Lower lobe of right lung (tissue), 2 donors: ENCODE data around the gene TOMM20. TPM values are rescaled to one million over a fixed set of nuclear protein-coding genes. Genes with fewer than 3 reads are reported as not detected.
"Not testable (repeated sequence)": the region's sequence is repeated elsewhere in the genome, so short reads cannot be mapped to it uniquely, and the experiment has no call there.

Source experiments
- ATAC-seq, 2 donors: fragments of 200-7000 bp; cut with Tn5 transposase; one replicate each; pipeline ENCODE4 v1.9.1; 2020 to 2022; ENCODE audit warnings: mild to moderate bottlenecking in 2 of 2, moderate library complexity in 2 of 2
- DNase-seq: peaks from one replicate; pipeline ENCODE4 v3.0.0-alpha.2; 2020
- H3K27ac ChIP-seq: fragments of 200-600 bp; one replicate; pipeline ENCODE4 v1.8.0; 2022
- H3K27me3 ChIP-seq: fragments of 200-600 bp; one replicate; pipeline ENCODE4 v1.8.0; 2022; ENCODE audit warnings: low read depth
- H3K36me3 ChIP-seq: fragments of 200-600 bp; one replicate; pipeline ENCODE4 v1.8.0; 2022; ENCODE audit warnings: mild to moderate bottlenecking
- H3K4me1 ChIP-seq: fragments of 200-600 bp; one replicate; pipeline ENCODE4 v1.8.0; 2022
- H3K4me3 ChIP-seq: fragments of 200-600 bp; one replicate; pipeline ENCODE4 v1.8.0; 2022; ENCODE audit warnings: mild to moderate bottlenecking
- H3K9me3 ChIP-seq: fragments of 200-600 bp; one replicate; pipeline ENCODE4 v1.8.0; 2022
- intact Hi-C: fragments of 100-400 bp; cut with DNase I; formaldehyde crosslinking; loops from one replicate; pipeline ENCODE4 v1.11.0; 2022
- total RNA-seq: library from RNA; stranded (reverse); fragmentation: NEBNext Ultra II Directional; extraction: Animal tissue kit (Norgen Biotek cat#: 25700); gene quantifications from one replicate; pipeline ENCODE4 v1.2.1, GENCODE V29; 2021
- TF ChIP-seq, protein P1 (sequence below): fragments of 200-600 bp; IDR thresholded peaks from one replicate; pipeline ENCODE4 v1.8.0; 2022; ENCODE audit warnings: antibody characterized with exemption, mild to moderate bottlenecking
- donor health status: DM: no; HTN: yes; CAD: no; lungs with severe emphysema.

Gene TOMM20
- total RNA-seq, 1 donor from 2014 or later, result 88.4 TPM

- peak; percentile 94 for DNase-seq
- peak; percentile 99 for ATAC-seq
- TF ChIP-seq, protein P1, sequence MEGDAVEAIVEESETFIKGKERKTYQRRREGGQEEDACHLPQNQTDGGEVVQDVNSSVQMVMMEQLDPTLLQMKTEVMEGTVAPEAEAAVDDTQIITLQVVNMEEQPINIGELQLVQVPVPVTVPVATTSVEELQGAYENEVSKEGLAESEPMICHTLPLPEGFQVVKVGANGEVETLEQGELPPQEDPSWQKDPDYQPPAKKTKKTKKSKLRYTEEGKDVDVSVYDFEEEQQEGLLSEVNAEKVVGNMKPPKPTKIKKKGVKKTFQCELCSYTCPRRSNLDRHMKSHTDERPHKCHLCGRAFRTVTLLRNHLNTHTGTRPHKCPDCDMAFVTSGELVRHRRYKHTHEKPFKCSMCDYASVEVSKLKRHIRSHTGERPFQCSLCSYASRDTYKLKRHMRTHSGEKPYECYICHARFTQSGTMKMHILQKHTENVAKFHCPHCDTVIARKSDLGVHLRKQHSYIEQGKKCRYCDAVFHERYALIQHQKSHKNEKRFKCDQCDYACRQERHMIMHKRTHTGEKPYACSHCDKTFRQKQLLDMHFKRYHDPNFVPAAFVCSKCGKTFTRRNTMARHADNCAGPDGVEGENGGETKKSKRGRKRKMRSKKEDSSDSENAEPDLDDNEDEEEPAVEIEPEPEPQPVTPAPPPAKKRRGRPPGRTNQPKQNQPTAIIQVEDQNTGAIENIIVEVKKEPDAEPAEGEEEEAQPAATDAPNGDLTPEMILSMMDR, result no peak
- peak within 1 kb of the TSS; percentile 95 for H3K27ac ChIP-seq
- intact Hi-C loops, result no loop called here
- peaks cover 39% of the 10 kb centered on the region for H3K36me3 ChIP-seq
- H3K4me1 ChIP-seq, result peaks cover 36% of the 10 kb centered on the region
- peak within 1 kb of the TSS; percentile 87 for H3K4me3 ChIP-seq
- H3K9me3 ChIP-seq, result no peaks in the 10 kb centered on the region
- no peaks in the 10 kb centered on the region for H3K27me3 ChIP-seq
Measured at GRCh38 chr1:235160957-235161684, 32.5 kb upstream of the TOMM20 start, which contains the start of gene RBM34. TSS of gene RBM34 (minus strand) at chr1:235161250. CDS start at chr1:235161226, 24 bp downstream.

DNA sequence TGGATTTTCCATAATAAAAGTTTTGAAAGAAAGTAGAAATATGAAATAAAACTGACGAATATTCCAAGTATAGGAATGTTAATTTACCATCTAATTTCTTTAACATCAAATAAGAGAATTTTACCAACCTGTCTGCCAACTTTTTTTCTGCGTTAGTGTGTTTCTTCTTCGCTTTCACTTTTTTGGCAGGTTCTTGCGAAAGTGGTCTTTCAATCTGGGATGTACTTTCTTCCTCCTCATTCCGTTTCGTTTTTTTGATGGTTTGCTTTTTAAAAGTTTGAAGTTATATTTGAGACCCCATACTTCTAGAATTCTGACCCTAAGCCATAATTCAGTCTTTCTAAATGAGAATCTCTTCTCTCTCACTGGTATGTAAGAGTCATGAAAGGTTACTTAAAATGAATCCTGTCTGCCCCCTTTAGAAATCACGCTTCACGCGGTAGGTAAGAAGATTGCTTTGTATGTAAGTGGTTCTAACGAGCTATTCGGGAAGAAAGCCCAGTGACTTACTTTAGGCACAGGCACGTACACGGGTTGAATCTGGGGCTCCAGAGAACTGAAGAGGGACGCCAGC is 31.8 kb upstream of the TOMM20 start:
- Histone ChIP-seq H3K36me3 (peaks cover 43% of the 10 kb centered on the region), H3K4me1 (peaks cover 36% of the 10 kb centered on the region), H3K27me3 (no peaks in the 10 kb centered on the region), H3K4me3 (peak overlapping the region; percentile 87), H3K27ac (peak overlapping the region; percentile 95), H3K9me3 (no peaks in the 10 kb centered on the region)
- TF ChIP-seq, protein P1, result no peak
- intact Hi-C loops, result no loop called here
- ATAC-seq (peak; percentile 54 to 73), DNase-seq (no peak)

DNA sequence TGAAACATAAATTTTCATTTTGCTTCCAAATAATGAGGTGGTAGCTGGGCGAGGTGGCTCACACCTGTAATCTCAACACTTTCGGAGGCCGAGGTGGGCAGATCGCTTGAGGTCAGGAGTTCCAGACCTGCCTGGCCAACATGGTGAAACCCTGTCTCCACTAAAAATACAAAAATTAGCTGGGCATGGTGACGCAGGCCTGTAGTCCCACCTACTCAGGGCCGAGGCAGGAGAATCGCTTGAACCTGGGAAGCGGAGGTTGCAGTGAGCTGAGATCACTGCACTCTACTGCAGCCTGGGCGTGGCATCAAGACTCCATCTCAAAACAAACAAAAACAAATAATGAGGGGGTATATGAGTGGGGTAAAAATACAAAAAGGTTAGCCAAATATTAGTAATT is 31.3 kb upstream of the TOMM20 start:
- DNase-seq, H3K9me3 ChIP-seq, H3K27ac ChIP-seq, H3K27me3 ChIP-seq, ATAC-seq, intact Hi-C loops: not testable (repeated sequence)
- peaks cover 36% of the 10 kb centered on the region for H3K4me1 ChIP-seq
- peak overlapping the region; percentile 87 for H3K4me3 ChIP-seq
- peaks cover 48% of the 10 kb centered on the region for H3K36me3 ChIP-seq

- H3K4me3 ChIP-seq, H3K27me3 ChIP-seq, H3K27ac ChIP-seq, intact Hi-C loops, DNase-seq, ATAC-seq, H3K9me3 ChIP-seq: not testable (repeated sequence)
- peaks cover 55% of the 10 kb centered on the region for H3K36me3 ChIP-seq
- H3K4me1 ChIP-seq, result peaks cover 36% of the 10 kb centered on the region
Measured at GRCh38 chr1:235159284-235159683, 30.6 kb upstream of the TOMM20 start.

- H3K4me1 ChIP-seq, result peaks cover 36% of the 10 kb centered on the region
- H3K27me3 ChIP-seq, result no peaks in the 10 kb centered on the region
- no peak overlapping the region for H3K27ac ChIP-seq
- H3K36me3 ChIP-seq, result peaks cover 61% of the 10 kb centered on the region
- no peak for ATAC-seq
- H3K9me3 ChIP-seq, result no peaks in the 10 kb centered on the region
- TF ChIP-seq, protein P1, result no peak
- intact Hi-C loops, result no loop called here
- no peak overlapping the region for H3K4me3 ChIP-seq
- DNase-seq, result no peak
Measured at GRCh38 chr1:235158680-235159079, 30.0 kb upstream of the TOMM20 start.

GRCh38 chr1:235157150-235157549 is 28.5 kb upstream of the TOMM20 start:
- intact Hi-C loops, result no loop called here
- H3K4me3 ChIP-seq, result no peak overlapping the region
- no peak for DNase-seq
- ATAC-seq, result no peak
- peaks cover 36% of the 10 kb centered on the region for H3K4me1 ChIP-seq
- peaks cover 76% of the 10 kb centered on the region for H3K36me3 ChIP-seq
- no peak overlapping the region for H3K27ac ChIP-seq
- H3K27me3 ChIP-seq, result no peaks in the 10 kb centered on the region
- H3K9me3 ChIP-seq, result no peaks in the 10 kb centered on the region
- TF ChIP-seq, protein P1, result no peak
